CD4-positive, alpha-beta T cell treated with Interleukin-6 for 4 hours (primary cell): ENCODE data around the gene CGA.

ENCODE experiments used
- DNase-seq: peaks from one replicate; pipeline ENCODE4 v3.0.0-alpha.2; 2020; ENCODE audit warnings: mixed read lengths

The CGA gene

DNA sequence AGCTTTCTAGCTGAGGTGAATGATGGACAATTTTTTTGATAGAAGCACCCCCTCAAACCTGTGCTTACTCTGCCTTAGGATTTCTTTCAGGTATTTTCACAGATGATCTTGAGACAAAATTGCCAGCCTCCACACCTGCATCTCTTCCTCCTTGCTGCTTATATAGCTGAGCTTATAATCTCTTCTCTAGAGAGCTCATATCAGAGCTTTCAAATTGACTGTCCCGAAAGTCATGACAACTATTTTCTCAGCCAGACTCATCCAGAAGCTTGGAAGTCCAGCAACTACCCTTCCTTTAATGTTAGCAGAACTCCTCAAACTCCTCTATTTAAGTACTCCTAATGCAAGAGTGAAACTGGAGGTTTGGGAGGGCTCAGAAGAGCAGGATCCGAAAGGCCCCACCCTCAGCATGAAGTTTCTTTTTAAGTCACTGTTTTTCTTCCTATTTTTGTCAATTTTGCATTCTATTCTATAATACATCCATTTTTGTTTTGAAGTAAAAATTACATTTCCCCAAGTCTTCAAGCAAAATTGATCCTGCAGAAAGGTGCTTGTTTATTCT lies 12.7 kb downstream of the CGA start:
- no peak for DNase-seq

DNA sequence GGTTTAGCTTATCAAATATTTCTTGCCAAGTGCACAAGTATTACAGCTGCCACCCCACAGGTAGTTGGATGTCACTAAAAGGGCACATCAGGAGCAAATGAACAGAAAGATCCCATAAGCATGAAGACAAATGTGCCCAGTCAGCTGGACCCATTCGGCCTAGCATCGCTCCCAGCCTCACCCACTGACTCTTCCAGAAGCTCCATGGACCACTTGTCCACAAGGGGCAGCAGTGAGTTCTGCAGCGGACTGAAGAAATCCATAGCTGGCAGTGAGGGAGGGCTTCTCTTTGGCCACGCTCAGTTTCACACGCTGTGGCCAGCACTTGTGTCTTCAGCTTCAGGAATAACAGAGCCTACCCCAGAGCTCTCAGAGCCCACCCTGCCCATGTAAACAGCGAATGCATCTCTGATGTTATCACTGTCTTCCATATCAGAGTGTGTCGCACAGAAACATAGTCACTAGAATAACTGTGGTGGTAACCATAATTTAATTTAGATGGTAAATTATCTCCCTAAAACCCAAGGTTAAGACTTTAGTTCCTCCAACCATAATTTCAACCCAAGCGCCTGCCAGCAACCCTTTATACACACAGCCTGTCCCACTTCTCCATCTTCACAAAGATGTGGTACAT lies 15.8 kb downstream of the CGA start:
- DNase-seq = peak; percentile 58

DNA sequence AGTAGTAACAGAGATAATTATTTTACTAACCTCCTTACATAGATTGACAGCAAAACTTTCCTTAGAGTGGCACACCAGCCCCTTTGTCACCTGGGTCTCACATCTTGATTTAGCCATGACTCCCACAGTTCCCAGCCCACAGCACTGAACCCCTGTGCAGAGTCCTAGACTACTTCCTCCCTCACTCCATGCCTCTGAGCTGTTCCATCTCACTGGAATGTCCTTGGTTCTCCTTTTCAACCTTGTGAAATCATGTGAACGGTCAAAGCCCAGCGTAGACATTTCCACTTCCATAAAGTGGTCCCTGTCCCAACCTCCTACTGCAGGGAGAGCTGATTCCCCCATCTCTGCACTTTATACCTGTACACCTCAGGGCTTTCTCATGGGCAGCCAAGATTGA lies 19.7 kb downstream of the CGA start:
- no peak for DNase-seq

DNA sequence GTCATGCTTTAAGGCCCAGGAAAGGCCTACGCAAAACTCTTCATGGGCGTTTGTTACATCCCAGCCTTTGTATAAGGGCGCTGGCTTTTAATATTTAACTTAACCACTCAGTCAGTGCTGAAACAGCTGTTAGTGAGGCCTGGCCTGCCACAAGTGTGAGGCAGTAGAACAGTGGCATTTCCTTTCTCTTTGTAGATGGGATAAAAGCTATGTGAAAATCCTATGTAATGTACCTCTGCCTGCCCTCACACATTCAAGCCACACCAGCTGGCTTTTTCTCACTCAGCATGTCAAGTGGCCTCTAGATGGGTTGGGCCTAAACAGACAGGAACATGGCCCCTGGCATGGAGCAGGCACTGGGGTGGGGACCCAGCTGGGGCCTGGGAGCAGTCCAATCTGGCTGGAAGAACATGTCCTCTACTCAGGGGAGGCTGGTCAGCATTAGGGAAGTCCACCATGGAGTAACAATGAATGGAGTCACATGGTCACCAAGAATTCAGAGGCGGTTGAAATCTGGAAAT lies 20.7 kb downstream of the CGA start:
- DNase-seq = no peak

DNA sequence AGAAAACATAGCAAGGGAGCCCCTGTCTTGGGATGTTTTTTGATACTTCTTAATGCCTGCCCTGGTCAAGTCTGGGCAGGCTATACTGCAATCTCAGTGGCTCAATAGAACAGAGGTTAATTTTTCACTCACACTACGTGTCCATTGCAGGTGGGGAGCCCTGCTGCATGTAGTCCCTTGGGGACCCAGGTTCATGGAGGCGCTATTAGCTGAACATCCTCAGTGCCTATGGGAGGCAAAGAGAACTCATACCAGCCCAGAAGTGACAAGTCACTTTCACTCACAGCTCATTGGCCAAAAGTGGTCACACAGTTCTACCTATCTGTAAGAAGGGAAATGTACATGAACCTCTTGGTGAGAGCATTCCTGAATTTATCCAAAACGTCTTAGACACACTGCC lies 23.2 kb downstream of the CGA start:
- no peak for DNase-seq

DNA sequence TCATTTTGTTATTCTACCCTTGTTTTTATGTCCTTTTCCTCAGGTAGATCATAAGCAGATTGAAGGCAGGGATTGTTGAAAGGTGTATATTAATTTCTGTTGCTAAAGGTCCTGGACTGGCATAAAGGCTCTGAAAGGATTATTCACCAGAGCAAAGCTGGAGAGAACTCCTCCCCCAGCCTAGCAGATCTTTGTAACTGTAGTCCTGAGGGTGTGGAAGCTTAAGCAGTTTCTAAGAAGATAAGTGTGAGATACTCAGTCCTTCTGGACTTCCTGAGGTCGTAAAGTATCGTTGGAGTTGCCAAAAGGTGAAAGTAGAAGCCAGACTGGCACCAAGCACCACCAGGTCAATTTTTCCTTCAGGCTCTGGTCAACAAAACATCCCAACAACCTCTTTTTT lies 24.2 kb downstream of the CGA start:
- no peak for DNase-seq

DNA sequence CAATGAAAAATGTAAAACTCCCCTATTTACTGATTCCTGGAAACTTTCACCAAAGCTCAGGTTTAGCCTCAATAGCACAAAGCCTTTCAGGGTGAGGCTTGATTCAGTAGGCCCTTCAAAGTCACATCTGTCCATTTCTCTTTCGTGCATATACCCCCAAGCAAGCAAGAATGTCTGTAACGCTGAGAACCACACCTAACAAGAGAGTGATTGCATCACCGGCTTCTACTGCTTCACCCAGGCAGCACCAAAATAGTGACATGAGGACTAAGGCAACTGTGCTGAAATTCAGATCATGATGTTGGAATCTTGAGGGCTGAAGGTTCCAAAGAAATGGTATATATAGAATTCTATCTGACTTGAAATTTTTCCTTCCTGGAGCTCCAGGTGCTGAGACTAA lies 26.1 kb downstream of the CGA start:
- no peak for DNase-seq

DNA sequence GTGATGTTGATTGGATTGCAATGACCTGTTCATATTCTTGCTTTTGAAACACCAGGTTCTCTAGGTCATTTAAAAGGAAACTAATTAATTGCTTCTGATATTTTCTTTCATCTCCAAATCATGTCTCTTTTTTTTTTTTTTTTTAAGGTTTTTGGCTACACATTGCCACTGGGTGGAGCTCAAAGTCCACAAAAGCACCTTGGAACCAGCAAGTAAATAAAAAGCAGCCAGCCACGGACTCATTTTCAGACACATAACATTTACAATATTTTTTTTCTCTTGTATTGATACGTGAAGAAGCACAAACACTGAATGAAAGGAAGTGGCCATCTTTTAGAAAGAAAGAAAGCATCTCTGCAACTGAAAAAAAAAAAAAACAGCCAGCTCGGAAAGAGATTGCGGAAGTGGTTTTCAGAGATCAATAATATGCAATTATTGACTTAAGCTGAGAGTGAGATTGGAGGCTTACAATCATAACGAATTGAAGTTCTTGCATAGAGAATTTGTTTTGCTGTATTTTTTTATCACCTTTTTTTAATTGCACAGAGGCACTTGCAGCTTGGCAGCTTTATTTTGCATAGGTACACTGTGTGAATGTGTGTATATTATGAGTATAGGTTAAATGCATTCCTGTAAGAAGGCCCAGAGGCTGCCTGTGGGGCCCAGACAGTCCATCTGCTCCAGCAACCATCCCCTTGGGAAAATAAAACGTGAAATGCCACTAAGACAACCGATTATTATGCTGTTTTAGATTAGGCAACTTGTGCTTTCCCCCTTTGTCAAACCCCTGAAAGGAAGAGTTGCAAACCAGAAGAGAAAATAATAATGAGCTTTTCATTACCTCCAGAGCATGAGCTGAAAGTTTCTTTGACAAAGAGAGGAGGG lies 28.2 kb downstream of the CGA start:
- DNase-seq = peak; percentile 41

DNA sequence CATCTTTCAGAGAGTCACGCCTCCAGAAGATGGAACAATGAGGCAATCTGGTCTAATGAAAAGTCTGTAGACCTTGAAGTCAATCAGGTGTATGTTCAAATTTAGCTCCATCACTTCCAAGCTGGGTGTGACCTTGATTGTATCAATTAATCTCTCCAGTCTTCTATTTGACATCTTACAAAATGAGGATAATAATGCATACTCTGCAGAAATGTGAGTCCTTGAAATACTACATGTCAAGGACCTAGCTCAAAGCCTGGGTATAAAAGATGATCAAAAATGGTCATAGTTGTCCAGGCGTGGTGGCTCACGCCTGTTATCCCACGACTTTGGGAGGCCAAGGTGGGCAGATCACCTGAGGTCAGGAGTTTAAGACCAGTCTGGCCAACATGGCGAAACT lies 29.8 kb downstream of the CGA start:
- DNase-seq = no peak

DNA sequence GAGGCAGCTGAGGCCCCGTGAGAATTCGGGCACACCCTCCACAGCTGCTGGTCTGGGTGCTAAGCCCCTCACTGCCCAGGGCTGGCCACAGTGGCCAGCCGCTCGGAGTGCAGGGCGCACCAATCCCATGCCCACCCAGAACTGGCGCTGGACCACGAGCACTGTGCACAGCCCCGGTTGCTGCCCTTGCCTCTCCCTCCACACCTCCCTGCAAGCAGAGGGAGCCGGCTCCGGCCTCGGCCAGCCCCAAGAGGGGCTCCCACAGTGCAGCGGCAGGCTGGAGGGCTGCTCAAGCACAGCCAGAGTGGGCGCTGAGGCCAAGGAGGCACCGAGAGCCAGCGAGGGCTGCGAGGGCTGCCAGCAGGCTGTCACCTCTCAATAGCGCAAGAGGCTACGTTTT lies 35.0 kb downstream of the CGA start:
- no peak for DNase-seq

DNA sequence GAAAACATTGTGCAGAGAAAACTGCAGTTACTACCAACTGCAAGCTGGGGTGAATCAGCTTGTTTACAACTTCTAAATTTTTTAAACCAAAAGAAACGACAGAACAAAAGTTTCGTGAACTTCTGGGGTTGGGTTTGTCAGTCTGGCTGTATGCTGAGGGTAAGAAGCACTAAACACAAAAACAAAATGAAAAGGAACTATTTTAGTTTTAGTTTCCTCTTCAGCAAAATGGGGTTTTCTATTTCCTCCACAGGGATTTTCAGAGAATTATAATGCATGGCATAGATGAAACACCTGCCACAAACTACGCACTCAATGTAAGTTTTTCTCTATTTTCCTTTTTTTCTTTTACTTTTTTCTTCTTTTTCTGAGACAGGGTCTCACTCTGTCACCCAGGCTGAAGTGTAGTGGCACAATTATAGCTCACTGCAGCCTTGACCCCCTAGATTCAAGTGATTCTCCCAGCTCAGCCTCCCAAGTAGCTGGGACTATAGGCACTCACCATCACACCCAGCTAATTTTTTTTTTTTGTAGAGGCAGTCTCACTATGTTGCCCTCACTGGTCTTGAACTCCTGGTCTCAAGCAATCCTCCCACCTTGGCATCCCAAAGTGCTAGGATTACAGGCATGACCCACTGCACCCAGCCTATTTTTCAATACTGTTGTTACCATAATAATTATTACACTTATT lies 40.6 kb downstream of the CGA start:
- no peak for DNase-seq

DNA sequence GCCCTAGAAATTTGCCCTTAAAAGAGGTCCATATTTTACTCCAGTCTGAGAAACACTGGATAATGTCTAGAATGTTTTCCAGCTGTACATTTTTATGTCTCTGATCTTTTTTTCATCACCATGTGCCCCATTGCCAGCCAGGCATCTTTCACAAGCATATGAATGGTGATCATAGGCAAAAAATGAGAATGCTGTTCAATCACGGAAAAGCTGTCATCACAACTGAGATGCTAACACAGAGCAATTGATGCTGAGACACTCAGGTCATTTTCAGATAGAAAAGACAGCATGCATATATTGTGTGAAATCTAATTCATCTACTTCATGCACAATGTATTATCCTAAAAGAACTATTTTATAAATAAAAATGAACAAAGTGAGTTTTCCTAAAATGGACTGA lies 41.6 kb downstream of the CGA start:
- DNase-seq = no peak

DNA sequence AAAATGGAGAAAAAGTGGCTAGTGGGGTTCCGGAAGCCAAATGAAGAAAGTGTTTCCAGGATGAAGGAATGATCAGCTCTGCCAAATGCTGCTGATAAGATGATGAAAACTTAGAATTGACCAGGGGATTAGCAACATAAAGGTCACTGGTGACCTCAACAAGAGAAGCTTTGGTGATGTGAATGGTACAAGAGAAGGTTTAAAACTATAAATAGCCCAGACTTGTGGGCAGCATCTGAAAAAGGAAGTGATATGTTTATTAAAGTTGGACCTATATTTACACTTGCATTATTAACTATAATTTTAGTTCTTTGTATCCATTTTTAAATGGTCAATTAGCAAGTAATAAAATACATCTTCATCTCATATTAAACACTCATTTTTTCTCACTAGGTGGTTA lies 45.1 kb downstream of the CGA start:
- no peak for DNase-seq

DNA sequence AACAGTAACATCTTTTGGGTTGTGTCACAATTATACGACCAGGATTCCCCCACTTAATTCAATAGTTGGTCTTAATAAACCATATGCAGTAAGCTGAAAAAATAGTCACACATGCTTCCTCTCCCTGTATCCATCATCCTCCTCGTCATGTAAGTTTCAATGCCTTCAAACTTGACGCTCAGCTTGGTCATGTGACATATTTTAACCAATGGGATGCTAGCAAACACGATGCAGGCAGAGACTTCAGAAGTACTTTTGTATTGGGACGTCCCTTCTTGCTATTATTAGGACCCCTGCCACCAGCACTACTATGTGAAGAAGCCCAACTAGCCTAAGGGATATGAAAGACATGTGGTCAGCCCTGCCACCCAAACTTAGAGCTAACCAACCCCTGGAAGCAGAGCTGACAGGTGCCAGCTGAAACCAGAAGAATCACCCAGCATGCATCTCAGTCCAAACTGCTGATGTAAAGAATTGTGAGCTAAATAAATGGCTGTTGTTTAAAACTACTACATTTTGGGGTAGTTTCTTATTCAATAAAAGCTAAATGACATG lies 49.3 kb downstream of the CGA start:
- DNase-seq = no peak

DNA sequence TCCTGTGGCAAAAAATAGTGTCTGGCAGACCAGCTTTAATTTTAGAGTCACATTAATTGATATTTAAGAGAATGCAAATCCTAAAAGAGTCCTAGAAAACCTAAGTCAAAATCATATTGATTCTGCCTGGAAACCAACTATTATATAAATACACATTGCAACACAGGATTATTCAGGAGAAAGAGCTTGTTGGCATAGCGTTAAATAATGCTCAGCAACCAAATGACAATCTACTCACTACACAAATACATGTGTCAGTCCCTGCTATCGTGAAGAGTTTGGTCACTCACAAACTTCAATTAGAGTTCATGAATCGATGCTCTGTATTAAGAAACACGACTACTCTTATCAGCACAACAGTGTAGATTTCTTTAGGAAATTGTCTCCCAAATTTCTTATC lies 54.2 kb downstream of the CGA start:
- no peak for DNase-seq
